Uterus (tissue), 2 donors: ENCODE data around the gene LRRC55.

ENCODE experiments used
- CTCF ChIP-seq, 4 experiments: fragments of 200-600 bp in 2 of 4; fragments of 450-650 bp in 2 of 4; sonication (generic) in 2 of 4; IDR thresholded peaks; one replicate each; pipeline ENCODE4 v1.5.1; 2016 to 2019; ENCODE audit warnings: antibody characterized with exemption in 4 of 4, mild to moderate bottlenecking in 2 of 4, moderate library complexity in 1 of 4
- POLR2A ChIP-seq, 2 donors: fragments of 450-650 bp; IDR thresholded peaks; one replicate each; pipeline ENCODE4 v1.6.1; 2016; ENCODE audit warnings: antibody characterized with exemption in 2 of 2, mild to moderate bottlenecking in 1 of 2, moderate library complexity in 1 of 2

GRCh38 chr11:57157624-57158023 lies 24.1 kb upstream of the LRRC55 start:
- TF ChIP-seq CTCF (IDR thresholded peaks at IDR 0.05) (no peak), POLR2A (IDR thresholded peaks at IDR 0.05) (no peak)
